Umbilical cord (tissue), 2 donors: ENCODE measurements around the gene DDX10. TPM values are rescaled to one million over a fixed set of nuclear protein-coding genes. Genes with fewer than 3 reads are reported as not detected.

Source experiments
- DNase-seq: peaks from one replicate; pipeline ENCODE4 v3.0.0-alpha.2; 2015; ENCODE audit warnings: low spot score
- total RNA-seq: library from RNA; depleted of rRNA; stranded (reverse); fragments of >200 nt; gene quantifications from one replicate; pipeline ENCODE4 v1.2.3, GENCODE V29; 2014; ENCODE audit warnings: low replicate concordance; ENCODE audit not compliant: insufficient read depth

DDX10 gene
- total RNA-seq, 1 donor from 2014 or later: 35.9 TPM

- no peak for DNase-seq
Measured at GRCh38 chr11:108654994-108655631, 9.8 kb upstream of the DDX10 start.

GRCh38 chr11:108662700-108663099 lies 2.2 kb upstream of the DDX10 start:
- DNase-seq: no peak

- DNase-seq: no peak
Measured at GRCh38 chr11:108663154-108663877, 1.6 kb upstream of the DDX10 start.

- DNase-seq: no peak
Measured at GRCh38 chr11:108666373-108666772, 1.5 kb downstream of the DDX10 start.

- DNase-seq: no peak
Measured at GRCh38 chr11:108669286-108669685, 4.4 kb downstream of the DDX10 start.

GRCh38 chr11:108669711-108670110 lies 4.8 kb downstream of the DDX10 start:
- DNase-seq: no peak

- DNase-seq: no peak
Measured at GRCh38 chr11:108670451-108670850, 5.6 kb downstream of the DDX10 start.

- peak; percentile 55 for DNase-seq
Measured at GRCh38 chr11:108672113-108672512, 7.2 kb downstream of the DDX10 start.

- no peak for DNase-seq
Measured at GRCh38 chr11:108672786-108673185, 7.9 kb downstream of the DDX10 start.

GRCh38 chr11:108679045-108679444 lies 14.2 kb downstream of the DDX10 start:
- DNase-seq: no peak

- DNase-seq: peak; percentile 28
Measured at GRCh38 chr11:108680271-108680670, 15.4 kb downstream of the DDX10 start.

GRCh38 chr11:108685419-108686130 lies 20.7 kb downstream of the DDX10 start:
- no peak for DNase-seq

GRCh38 chr11:108693852-108694251 lies 29.0 kb downstream of the DDX10 start:
- no peak for DNase-seq

- DNase-seq: no peak
Measured at GRCh38 chr11:108694846-108695245, 30.0 kb downstream of the DDX10 start.

- DNase-seq: peak; percentile 84
Measured at GRCh38 chr11:108697872-108698473, 33.1 kb downstream of the DDX10 start.

GRCh38 chr11:108698844-108699642 lies 34.2 kb downstream of the DDX10 start:
- no peak for DNase-seq

GRCh38 chr11:108703916-108704315 lies 39.0 kb downstream of the DDX10 start:
- DNase-seq: no peak

- DNase-seq: no peak
Measured at GRCh38 chr11:108705061-108705460, 40.2 kb downstream of the DDX10 start.

- no peak for DNase-seq
Measured at GRCh38 chr11:108708173-108708572, 43.3 kb downstream of the DDX10 start.

GRCh38 chr11:108709741-108710140 lies 44.9 kb downstream of the DDX10 start:
- DNase-seq: no peak

GRCh38 chr11:108713076-108713790 lies 48.4 kb downstream of the DDX10 start:
- DNase-seq: no peak
